HG03432 (cell line): ENCODE results near the gene PGRMC2.
A peak's percentile ranks its signal among the peaks of the same experiment; 100 is the strongest.

Experiments used
- ATAC-seq: cut with Tn5 transposase; IDR thresholded peaks from one replicate; pipeline ENCODE4 v1.9.1; 2021; ENCODE audit warnings: mild to moderate bottlenecking, moderate library complexity; ENCODE audit not compliant: unreplicated experiment

The PGRMC2 gene, protein sequence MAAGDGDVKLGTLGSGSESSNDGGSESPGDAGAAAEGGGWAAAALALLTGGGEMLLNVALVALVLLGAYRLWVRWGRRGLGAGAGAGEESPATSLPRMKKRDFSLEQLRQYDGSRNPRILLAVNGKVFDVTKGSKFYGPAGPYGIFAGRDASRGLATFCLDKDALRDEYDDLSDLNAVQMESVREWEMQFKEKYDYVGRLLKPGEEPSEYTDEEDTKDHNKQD

DNA sequence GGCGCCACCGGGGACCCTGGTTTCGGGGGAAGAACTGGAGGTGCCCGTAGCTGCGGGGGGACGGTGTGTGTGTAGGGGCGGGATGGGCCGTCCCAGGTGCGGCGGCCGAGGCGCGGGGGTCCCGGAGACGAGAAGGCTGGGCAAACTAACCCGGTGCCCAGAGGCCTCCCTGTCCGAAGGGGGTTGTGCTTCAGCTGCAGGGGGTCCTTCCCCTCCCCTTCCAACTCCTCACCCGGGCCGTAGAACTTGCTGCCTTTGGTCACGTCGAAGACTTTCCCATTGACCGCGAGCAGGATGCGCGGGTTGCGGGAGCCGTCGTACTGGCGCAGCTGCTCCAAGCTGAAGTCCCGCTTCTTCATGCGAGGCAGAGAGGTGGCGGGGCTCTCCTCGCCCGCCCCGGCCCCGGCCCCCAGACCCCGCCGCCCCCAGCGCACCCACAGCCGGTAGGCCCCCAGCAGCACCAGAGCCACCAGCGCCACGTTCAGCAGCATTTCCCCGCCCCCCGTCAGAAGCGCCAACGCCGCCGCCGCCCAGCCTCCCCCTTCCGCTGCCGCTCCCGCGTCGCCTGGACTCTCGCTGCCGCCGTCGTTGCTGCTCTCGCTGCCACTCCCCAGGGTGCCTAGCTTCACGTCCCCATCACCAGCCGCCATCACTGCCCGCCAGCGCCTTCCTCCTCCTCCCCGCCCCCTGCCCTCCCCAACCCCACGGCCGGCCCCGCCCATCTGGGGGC is at the start of gene PGRMC2:
Gene PGRMC2, minus strand, starts transcription at position 673 of the 730 bp plus-strand sequence. Its CDS starts 23 bp downstream, at position 650.
- peak; percentile 17 for ATAC-seq

DNA sequence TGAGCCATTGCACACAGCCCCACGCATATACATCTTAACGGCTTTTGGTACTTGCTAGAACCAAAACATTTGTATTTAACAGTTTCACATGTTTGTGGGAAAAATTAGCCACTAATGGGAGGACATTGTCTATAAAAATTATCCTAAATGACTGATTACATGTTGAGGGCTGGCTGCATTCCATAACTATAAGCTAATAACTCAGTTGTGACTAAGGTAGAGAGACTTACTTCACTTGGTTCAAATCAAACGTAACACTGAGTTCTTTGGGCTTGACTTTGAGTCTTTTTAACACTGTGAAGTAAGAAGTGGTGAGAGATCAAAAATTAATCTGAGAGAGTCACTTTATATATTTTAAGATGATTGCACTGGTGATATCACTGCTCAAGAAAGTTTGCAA is 47.9 kb upstream of the PGRMC2 start:
- ATAC-seq, result no peak

DNA sequence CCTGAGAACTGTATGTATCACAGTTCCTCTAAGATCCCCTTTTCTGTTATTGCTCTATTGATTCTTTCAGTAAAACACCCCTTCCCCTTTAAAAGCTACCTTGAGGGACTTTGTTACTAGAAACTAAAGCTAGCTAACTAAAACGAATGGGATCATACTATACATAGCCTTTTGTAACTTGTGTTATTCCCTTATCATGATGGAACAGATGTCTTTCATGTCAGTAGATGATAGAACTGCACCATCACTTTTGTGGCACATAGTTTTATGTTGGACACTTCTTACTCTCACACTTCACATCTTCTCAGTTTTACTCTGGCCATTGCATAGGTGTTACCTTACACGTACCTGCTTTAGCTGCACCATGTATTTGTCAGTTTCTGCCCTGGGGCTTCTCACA is 46.6 kb upstream of the PGRMC2 start:
- ATAC-seq, result no peak

DNA sequence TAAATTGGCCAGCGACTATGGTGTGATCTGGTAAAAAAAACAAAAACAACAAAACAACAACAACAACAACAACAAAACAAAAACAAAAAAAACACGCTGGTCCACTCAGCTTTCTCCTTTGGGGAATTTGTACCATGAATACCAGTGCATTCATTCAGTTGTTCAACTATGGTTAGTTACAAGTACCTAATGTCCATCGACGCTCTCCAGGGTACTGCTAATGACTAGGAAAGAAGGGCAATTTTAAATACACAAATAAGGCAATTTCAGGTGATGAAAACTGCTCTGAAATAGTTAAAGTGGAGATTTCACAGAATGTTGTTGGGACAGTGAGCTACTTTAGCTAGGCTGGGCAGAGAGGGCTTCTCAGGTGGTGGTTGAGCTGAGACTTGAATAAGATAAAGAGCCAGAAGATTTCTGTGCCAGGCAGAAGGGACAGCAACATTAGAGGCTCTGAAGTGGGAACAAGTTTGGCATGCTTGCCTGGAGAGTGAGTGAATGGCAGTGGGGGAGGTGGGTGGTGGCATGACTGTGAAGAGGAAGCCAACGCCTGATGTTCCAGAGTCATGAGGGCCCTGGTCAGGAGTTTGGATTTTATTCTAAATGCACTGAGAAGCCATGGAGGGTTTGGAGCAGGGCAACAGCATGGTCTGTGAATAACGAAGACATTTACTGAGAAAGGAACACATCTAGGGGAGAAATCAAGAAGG is 45.9 kb upstream of the PGRMC2 start:
- no peak for ATAC-seq

DNA sequence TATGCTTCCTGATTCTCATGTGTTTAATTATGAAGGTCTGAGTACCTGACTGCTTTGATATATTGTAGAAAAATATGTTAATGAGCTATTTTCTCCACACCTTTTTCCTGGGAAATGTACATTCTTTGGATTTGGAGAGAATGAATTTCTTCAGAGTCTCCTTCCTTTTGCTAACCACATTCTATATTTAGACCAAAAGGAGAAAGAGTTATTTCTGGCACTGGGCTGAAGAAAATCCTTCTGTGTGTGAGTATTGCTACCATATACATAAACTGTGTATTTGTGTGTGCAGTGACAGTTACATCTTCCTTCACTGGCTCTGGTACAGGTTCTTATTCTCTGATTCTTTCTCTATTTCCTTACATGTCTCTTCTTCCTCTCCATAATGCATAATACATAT is 44.5 kb upstream of the PGRMC2 start:
- ATAC-seq, result no peak

DNA sequence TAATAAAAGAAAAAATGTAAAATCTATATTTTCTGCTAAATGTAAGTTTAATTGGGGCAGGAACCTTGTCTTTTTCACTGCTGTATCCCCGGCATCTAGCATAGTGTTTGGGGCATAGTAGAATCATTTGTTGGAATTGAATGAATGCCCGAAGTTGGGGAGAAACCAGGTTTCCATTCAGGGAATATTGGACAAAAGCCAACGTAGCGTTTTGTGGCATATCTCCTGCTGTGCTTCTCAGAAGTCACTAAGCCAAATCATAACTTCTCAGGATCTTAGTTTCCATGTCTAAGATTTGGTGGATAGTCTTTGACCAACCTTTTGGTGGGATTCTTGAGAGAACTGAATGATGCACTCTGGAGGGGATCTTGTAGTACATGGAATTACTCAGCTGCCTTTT is 42.0 kb upstream of the PGRMC2 start:
- ATAC-seq, result no peak

DNA sequence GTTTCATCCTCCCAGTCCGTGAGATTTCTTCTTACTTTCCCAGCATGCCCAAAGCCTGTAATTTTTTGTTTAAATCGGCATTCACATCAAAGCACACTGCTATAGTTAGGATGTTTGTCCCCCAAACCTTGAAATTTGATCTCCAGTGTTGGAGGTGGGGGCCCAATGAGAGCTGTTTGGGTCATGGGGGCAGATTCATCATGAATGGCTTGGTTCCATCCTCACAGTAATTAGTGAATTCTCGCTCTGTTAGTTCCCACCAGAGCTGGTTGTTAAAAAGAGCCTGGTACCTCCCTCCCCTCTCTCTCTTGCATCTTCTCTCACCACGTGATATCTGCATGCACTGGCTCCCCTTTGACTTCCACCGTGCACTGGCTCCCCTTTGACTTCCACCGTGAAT is 40.5 kb upstream of the PGRMC2 start:
- no peak for ATAC-seq

DNA sequence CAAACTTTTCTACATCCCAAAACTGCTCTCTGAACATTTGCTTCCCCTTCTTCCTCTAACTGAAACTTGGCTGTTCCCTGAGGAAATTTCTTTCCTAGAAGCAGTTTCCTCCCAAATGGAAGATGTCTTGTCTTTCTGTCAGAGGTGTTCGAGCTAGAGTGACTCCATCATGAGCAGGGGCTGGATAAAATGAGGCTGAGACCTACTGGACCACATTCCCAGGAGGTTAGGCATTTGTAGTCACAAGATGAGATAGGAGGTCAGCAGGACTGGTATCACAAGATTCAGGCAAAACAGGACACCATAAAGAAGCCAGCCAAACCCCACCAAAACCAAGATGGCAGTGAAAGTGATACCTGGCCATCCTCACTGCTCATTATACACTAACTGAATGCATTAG is 35.8 kb upstream of the PGRMC2 start:
- ATAC-seq, result no peak

DNA sequence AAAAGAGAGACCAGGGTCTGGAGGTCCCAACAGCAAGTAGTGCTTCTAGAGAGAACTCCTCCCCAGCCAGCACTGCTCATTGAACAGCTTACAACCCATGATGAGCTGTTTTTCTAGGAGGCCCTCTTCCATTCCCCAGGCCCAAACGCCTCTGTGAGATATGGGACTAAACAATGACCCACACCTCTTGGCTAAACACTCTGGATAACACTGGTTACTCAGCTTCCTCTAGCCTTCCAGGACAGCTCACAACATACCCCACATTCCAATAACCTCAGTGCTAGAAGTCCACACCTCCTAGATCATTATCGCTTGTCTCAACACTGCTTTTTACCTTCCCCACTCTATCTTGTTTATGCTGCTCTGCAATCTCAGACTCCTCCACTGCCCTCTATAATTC is 35.4 kb upstream of the PGRMC2 start:
- no peak for ATAC-seq

DNA sequence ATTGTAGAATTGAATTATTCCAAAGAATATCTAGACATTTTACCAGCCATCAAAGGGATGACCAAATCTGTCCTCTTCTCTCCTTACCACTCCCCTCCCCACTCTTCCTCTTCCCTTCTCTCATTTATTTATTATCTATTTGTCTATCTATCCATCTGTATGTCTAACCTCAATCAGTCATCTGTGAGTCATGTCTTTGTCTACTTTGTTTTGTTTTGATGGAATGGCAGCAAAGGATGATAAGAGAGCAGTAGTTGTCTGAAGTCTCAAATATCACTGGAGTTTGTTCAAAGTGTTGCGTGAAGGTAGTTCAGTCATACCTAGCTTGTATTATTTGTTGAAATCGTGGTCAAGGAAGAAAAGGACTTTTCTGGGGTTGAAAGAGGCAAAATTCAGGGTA is 34.7 kb upstream of the PGRMC2 start:
- ATAC-seq, result no peak

DNA sequence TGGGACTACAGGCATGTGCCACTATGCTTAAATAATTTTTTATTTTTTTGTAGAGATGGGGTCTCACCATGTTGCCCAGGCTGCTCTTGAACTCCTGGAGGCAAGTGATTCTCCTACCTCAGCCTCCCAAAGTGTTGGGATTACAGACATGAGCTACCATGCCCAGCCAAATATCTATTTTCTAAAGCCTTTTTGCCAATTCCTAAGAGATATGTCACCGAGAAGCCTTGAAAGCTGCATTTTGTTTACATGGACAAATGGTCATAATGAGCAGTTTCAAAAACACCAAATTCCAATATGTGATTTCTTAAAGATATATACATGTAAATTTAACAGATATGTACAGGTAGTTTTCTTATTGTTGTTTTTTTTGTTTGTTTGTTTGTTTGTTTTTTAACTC is 33.0 kb upstream of the PGRMC2 start:
- ATAC-seq, result no peak

DNA sequence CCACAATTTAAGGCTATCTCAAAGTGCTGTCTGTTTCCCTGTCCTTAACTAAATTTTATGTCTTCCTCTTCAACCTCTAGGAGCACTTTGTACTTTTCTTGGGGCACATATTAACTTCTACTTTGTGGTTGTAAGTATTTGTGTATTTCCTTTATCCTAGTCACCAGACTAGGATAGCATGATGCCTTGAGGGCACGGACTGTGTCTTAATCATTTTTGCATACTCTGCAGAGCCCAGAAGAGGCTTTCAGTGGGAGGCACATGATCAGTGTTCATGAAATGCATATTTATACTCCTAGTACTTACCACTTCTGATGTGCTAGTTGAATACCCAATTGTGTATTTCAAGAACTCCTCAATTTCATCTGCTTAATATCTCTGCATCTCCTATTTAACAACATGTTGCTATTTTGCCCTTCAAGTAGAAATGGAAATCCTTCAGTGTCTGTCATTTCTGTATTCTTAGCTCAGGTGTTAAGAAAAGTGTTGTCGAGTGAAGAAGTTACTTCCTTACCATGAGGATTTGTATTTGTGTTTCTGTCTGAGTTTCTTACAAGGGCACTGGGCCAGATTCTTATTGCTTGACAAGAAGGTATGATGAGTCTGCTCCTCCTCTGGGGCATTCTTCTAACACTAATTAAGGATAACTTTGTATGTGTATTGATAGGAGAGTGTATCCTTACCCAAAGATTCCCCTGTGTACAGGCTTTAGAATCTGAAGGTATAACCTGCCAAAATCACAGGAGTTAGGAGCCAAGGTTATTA is 28.3 kb upstream of the PGRMC2 start:
- ATAC-seq, result no peak

DNA sequence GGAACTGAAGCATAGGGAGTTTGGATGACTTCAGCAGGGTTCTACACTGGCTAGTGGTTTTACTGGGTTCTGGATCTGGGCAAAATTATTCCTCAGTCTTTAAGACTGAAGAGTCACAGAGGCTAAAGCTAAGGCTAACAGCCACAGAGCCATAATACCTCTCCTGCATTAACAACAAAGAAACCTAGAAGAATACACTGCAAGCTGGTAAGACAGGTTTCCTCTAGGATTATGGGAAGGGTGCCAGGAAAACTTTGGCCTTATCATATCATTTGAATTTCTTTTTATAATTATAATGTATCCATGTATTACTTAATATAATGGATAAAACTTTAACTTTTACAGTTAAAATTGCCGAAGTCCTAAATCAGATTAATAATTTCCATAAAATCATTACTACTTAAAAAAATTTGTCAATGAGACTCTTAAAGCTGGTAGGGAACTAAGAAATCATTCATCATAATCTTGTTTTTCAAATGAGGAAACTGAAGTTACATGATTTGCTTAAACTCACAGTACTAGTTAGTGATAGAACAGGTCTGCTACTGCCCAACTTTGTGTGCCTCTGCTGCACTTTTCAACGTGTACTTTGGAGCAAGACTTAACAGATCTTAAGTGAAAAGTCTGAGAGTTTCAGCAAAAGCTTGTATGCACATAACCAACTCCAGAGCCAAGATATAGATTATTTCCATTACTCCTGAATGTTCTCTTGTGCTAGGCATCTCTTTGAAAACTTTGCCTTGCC is 24.2 kb upstream of the PGRMC2 start:
- ATAC-seq, result no peak

DNA sequence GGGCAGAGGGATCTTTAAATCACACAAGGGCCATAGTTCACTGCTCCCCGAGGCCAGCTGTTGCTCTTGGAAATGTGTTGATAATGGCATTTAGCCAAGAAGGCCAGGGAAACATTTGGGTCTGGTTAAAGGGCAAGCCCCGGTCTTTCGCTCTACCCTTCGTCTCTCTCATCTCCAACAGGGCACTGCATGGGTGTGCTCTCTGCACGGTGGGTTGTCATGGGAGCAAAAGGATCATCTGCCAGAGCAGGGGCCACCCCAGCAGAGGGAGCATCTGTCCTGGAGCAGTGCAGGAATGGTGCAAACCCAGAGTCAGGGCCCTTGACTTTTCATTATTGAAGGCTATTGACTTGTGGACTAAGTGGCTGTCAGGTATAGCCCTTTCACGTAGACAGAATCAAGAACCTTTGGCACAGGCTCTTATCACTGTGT is 22.7 kb upstream of the PGRMC2 start:
- no peak for ATAC-seq

DNA sequence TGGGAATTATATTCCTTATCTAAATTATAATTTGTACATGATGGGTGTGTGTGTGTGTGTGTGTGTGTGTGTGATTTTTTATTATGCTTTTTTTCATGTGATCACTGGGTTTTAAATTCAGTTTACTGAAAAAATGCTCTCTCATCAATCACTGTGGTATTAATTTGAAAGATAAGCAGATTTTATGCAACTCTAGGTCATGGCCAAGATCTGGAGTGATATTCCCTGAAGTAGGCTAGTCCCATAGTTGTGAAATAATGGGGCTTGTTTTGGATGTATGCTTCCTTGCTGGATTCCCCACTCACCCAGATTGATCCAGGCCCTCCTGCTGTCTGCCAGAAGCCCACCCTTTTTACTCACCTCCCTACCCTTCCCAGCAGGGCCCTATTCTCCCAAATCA is 22.0 kb upstream of the PGRMC2 start:
- no peak for ATAC-seq

DNA sequence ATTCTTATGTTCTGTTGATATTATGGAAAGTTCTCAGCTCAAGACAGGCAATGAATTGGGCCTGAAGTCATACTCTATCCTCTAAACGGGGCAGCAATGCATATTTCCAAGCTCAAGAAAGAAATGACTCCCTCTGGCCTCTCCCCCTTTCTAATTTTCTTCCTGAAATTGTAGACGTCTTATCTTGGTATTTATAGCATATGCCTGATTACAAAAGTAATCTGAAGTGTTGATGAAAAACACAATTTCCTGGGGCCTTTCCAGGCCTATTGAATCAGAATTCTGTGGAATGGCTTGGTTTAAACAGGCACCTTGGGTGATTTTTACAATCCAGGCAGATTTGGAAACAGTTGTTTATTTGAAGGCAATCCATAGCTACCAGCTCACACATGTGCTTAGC is 21.4 kb upstream of the PGRMC2 start:
- ATAC-seq, result no peak

DNA sequence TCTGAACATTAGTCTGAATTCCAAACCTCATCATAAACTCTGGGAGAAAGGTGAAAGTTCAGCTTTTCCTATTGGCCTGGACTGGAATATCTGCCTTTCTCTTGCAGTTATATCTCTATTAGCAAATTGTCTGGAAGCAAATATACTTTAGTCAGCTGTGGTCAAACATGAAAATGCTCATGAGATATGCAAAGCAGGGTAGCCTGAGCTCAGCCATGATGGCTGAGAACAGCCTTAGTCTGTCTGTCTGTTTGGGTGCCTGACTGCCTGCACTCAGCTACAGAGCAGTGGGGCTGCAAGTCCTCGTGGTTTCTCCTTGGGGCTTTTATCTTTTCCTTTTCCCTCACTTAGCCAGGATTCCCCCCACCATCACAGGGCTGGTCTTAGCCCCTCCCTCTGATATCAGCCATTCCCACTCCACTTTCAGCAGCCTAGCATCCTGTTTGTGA is 19.5 kb upstream of the PGRMC2 start:
- ATAC-seq, result peak; percentile 81

DNA sequence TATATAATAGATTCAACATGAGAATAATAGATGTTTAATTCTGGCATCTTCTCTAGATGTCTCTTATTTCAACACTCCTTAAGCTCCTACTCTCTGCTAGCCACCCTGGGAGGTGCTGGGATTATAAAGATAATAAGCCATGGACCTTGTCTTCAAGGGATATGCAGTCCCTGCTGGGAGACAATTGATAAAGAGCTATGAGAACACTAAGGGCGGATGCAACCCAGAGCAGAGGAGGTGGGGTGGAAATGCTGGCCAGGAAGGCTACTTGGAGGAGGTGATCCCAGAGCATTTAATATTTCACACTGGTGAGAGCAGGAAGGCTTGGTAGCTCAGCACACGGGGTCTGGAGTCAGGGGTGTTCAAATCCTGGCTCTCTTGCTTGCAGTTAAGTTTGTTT is 18.3 kb upstream of the PGRMC2 start:
- ATAC-seq, result no peak

DNA sequence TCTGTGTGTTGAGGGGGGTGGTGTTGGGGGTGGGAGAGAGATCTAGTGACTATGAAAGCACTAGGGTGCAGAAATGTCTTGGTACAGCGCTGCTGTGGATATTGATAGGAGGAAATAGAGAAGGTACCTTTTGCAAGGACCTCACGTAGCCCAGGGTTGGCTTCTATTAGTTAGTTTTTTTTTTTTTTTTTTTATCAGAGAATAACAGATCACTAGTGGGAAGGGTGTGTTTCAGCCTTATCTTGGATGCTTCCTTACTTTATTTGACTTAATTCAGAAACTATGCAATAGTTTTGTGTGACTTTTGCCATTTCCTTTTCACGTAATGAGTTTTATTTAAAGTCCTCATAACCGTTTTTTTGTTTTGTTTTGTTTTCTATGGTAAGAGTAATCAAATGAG is 16.4 kb upstream of the PGRMC2 start:
- no peak for ATAC-seq

DNA sequence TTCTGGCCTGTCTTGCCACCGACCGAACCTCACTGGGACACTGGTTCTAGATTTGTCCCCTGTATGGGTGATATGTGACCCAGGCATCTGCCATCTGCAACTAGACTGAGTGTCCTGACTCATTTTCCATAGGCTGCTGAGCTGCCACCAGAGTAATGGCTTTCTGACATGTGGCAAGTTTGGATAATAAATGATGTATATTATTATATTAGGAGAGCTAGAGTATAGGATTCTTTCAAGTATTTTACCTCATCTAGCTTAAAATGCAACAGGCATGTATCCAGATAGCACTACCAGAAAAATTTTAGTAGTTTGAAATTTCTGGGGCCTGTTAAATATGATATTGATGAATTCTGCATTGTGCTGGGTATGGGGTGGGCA is 15.8 kb upstream of the PGRMC2 start:
- no peak for ATAC-seq

DNA sequence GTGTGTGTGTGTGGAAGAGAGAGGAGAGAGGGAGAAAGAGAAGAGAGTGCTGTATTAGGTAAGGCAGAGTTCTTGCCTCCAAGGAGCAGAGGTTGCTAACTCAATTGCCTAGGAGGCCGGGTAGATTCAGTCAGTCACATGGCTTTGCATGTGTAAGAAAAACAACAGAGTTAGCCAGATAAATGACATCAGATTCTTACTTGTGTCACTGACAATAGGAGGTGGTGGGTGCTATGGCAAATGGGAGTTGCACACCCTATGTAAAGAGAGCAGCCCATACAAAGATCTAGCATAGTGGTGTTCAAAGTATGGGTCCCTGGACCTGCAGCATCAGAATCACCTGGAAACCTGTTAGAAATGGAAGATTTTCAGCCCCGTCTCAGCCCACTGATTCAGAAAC is 14.4 kb upstream of the PGRMC2 start:
- no peak for ATAC-seq
